ENCODE results near the gene LRPAP1.

- TF ChIP-seq, protein P1, sequence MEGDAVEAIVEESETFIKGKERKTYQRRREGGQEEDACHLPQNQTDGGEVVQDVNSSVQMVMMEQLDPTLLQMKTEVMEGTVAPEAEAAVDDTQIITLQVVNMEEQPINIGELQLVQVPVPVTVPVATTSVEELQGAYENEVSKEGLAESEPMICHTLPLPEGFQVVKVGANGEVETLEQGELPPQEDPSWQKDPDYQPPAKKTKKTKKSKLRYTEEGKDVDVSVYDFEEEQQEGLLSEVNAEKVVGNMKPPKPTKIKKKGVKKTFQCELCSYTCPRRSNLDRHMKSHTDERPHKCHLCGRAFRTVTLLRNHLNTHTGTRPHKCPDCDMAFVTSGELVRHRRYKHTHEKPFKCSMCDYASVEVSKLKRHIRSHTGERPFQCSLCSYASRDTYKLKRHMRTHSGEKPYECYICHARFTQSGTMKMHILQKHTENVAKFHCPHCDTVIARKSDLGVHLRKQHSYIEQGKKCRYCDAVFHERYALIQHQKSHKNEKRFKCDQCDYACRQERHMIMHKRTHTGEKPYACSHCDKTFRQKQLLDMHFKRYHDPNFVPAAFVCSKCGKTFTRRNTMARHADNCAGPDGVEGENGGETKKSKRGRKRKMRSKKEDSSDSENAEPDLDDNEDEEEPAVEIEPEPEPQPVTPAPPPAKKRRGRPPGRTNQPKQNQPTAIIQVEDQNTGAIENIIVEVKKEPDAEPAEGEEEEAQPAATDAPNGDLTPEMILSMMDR (conservative IDR thresholded peaks at IDR 0.05; ENCODE audit: low read length), result no peak
- no peak for TF ChIP-seq EZH2phosphoT487 (IDR thresholded peaks at IDR 0.05; ENCODE audit: borderline replicate concordance)
Observed at GRCh38 chr4:3529363-3529762, 2.9 kb downstream of the LRPAP1 start.
